HCT116 (cell line): ENCODE measurements around the gene RAB3C.

Experiments used
- CTCF ChIP-seq, 3 experiments: fragments of 200-600 bp in 1 of 3; sonication (generic) in 1 of 3; IDR thresholded peaks in 2 of 3; conservative IDR thresholded peaks in 1 of 3; 2 replicates each; pipeline ENCODE4 v1.5.1; 2012 to 2017; ENCODE audit warnings: low read depth in 2 of 3, low read length in 2 of 3, antibody characterized with exemption in 1 of 3, borderline replicate concordance in 1 of 3, control low read depth in 1 of 3, mild to moderate bottlenecking in 1 of 3, mixed read lengths in 1 of 3, mixed run types in 1 of 3, moderate library complexity in 1 of 3; ENCODE audit not compliant: insufficient read depth in 1 of 3
- EGR1 ChIP-seq: IDR thresholded peaks from 2 replicates; pipeline ENCODE4 v1.6.1; 2012; ENCODE audit warnings: low read depth
- EZH2 ChIP-seq: fragments of 200-600 bp; sonication (generic); IDR thresholded peaks from 2 replicates; pipeline ENCODE4 v1.6.1; 2017; ENCODE audit warnings: antibody characterized with exemption, mixed run types
- EZH2phosphoT487 ChIP-seq: fragments of 200-600 bp; IDR thresholded peaks from 2 replicates; pipeline ENCODE4 v1.6.1; 2018; ENCODE audit warnings: antibody characterized with exemption, borderline replicate concordance
- JUND ChIP-seq: IDR thresholded peaks from 2 replicates; pipeline ENCODE4 v1.6.1; 2012
- MAX ChIP-seq: IDR thresholded peaks from 2 replicates; pipeline ENCODE4 v1.6.1; 2012
- POLR2A ChIP-seq: IDR thresholded peaks from 2 replicates; pipeline ENCODE4 v1.7.0; 2011; ENCODE audit warnings: borderline replicate concordance; ENCODE audit not compliant: insufficient read depth, insufficient read length; ENCODE audit errors: extremely low read depth
- POLR2AphosphoS5 ChIP-seq: IDR thresholded peaks from 2 replicates; pipeline ENCODE4 v1.6.1; 2011; ENCODE audit warnings: mild to moderate bottlenecking, low read depth, low read length, moderate library complexity
- REST ChIP-seq: IDR thresholded peaks from 2 replicates; pipeline ENCODE4 v1.6.1; 2012; ENCODE audit warnings: low read depth
- SP1 ChIP-seq: IDR thresholded peaks from 2 replicates; pipeline ENCODE4 v1.6.1; 2012; ENCODE audit warnings: low read depth
- TCF7L2 ChIP-seq: IDR thresholded peaks from 2 replicates; pipeline ENCODE4 v1.7.0; 2011; ENCODE audit warnings: borderline replicate concordance, inconsistent platforms; ENCODE audit not compliant: insufficient read depth, insufficient read length; ENCODE audit errors: extremely low read depth
- YY1 ChIP-seq: IDR thresholded peaks from 2 replicates; pipeline ENCODE4 v1.6.1; 2011; ENCODE audit warnings: low read length, low read depth, moderate library complexity, mild to moderate bottlenecking; ENCODE audit not compliant: insufficient replicate concordance; ENCODE audit errors: extremely low read depth
- ZNF274 ChIP-seq: fragments of 200-500 bp; sonication (Bioruptor generic); IDR thresholded peaks from 2 replicates; pipeline ENCODE4 v1.6.1; 2014; ENCODE audit warnings: mild to moderate bottlenecking, low read depth, low read length, inconsistent platforms

- TF ChIP-seq MAX (no peak), CTCF (IDR thresholded peaks at IDR 0.05 in 2 of 3, conservative IDR thresholded peaks at IDR 0.05 in 1 of 3; ENCODE audit: borderline replicate concordance in 1 of 3, insufficient read depth in 1 of 3, low read depth in 2 of 3, low read length in 2 of 3) (no peak), POLR2AphosphoS5 (no peak), EZH2 (no peak), TCF7L2 (no peak), REST (no peak), EZH2phosphoT487 (no peak), JUND (no peak), SP1 (no peak), YY1 (no peak), EGR1 (no peak), POLR2A (no peak), ZNF274 (no peak)
Measured at GRCh38 chr5:58828258-58828657, 245.4 kb downstream of the RAB3C start.
